K562 (cell line): ENCODE data around the gene CDK4. TPM values are rescaled to one million over a fixed set of nuclear protein-coding genes. Genes with fewer than 3 reads are reported as not detected.

ENCODE experiments used
- ATAC-seq: fragments of 200-7000 bp; cut with Tn5 transposase; 3 replicates; pipeline ENCODE4 v1.9.1; 2020; ENCODE audit warnings: moderate library complexity
- BruUV-seq: library from RNA; stranded (reverse); fragments of 400-500 nt; replicated peaks from 2 replicates; lab custom pipeline; 2021; lab: Mats Ljungman, UMichigan
- CTCF ChIA-PET: fragments of 300-600 bp; formaldehyde crosslinking; extraction: SDS; loops from one replicate; lab custom pipeline; 2021; ENCODE audit warnings: low intra/inter-chr PET ratio; lab: Yijun Ruan, JAX
- POLR2A ChIA-PET: fragments of 300-600, 350-650 bp; sonication (Branson Sonifier 250); formaldehyde crosslinking; extraction: SDS; loops from one replicate; lab custom pipeline; 2021; ENCODE audit warnings: antibody characterized with exemption, inconsistent platforms; lab: Yijun Ruan, JAX
- DNase-seq, 4 experiments: peaks; one replicate each; pipeline versions ENCODE4 v3.0.0 to v3.0.0-alpha.2; 2011 to 2018; ENCODE audit warnings: low spot score in 3 of 4, mixed read lengths in 3 of 4; ENCODE audit errors: extremely low read depth in 1 of 4
- FAIRE-seq: peaks from 2 replicates; lab custom pipeline; 2011; peaks lifted over from hg19 to GRCh38; lab: Jason Lieb, UNC
- H2AFZ ChIP-seq: 2 replicates; pipeline ENCODE4 v1.6.0; 2011; ENCODE audit warnings: low read depth, low read length, control low read depth, inconsistent platforms
- H3K27ac ChIP-seq: fragments of 200-600 bp; 3 replicates; pipeline ENCODE4 v1.8.0; 2011; ENCODE audit warnings: low read depth, mild to moderate bottlenecking, control low read depth, inconsistent platforms, low read length, moderate library complexity, mixed read lengths; ENCODE audit errors: extremely low read depth
- H3K27me3 ChIP-seq, 2 experiments: fragments of 300-600 bp in 1 of 2; 2 replicates in 1 of 2; 3 replicates in 1 of 2; pipeline versions ENCODE4 v1.6.0 to v1.8.0; 2011; ENCODE audit warnings: inconsistent platforms in 2 of 2, low read length in 2 of 2, mild to moderate bottlenecking in 1 of 2, mixed read lengths in 1 of 2, moderate library complexity in 1 of 2; ENCODE audit not compliant: control insufficient read depth in 2 of 2, insufficient read depth in 2 of 2
- H3K36me3 ChIP-seq: fragments of 300-600 bp; 3 replicates; pipeline ENCODE4 v1.8.0; 2011; ENCODE audit warnings: mild to moderate bottlenecking, low read length, inconsistent platforms; ENCODE audit not compliant: control insufficient read depth, insufficient read depth
- H3K4me1 ChIP-seq, 2 experiments: fragments of 200-600 bp in 1 of 2; replicated peaks in 1 of 2; 2 replicates in 1 of 2; 3 replicates in 1 of 2; pipeline versions ENCODE4 v1.5.1 to v1.8.0; 2011; ENCODE audit warnings: inconsistent platforms in 2 of 2, low read length in 2 of 2, mild to moderate bottlenecking in 1 of 2, mixed read lengths in 1 of 2, moderate library complexity in 1 of 2; ENCODE audit not compliant: control insufficient read depth in 2 of 2, insufficient read depth in 2 of 2
- H3K4me2 ChIP-seq: 2 replicates; pipeline ENCODE4 v1.6.1; 2011; ENCODE audit warnings: low read length, control low read depth, inconsistent platforms, mixed read lengths; ENCODE audit not compliant: insufficient read depth
- H3K4me3 ChIP-seq: fragments of 200-600 bp; sonication (generic), shearing (Covaris generic); 2 replicates; pipeline ENCODE4 v1.5.1; 2016; ENCODE audit warnings: control low read depth, inconsistent platforms
- H3K79me2 ChIP-seq: fragments of 200-600 bp; 3 replicates; pipeline ENCODE4 v1.8.0; 2011; ENCODE audit warnings: low read length, inconsistent platforms; ENCODE audit not compliant: control insufficient read depth, insufficient read depth
- H3K9ac ChIP-seq, 2 experiments: 2 replicates each; pipeline versions ENCODE4 v1.6.0 to v1.6.1; 2011; ENCODE audit warnings: low read depth in 2 of 2, low read length in 2 of 2, control low read depth in 1 of 2, inconsistent platforms in 1 of 2, mild to moderate bottlenecking in 1 of 2, mixed read lengths in 1 of 2; ENCODE audit not compliant: insufficient read depth in 1 of 2
- H3K9me1 ChIP-seq: one replicate; pipeline ENCODE4 v1.6.0; 2011; ENCODE audit warnings: inconsistent platforms, mild to moderate bottlenecking, low read length, moderate library complexity; ENCODE audit not compliant: control insufficient read depth, insufficient read depth
- H3K9me3 ChIP-seq: replicated peaks from 2 replicates; pipeline ENCODE4 v1.5.1; 2011; ENCODE audit warnings: low read depth, low read length, inconsistent platforms; ENCODE audit not compliant: control insufficient read depth, insufficient read depth
- H4K20me1 ChIP-seq: replicated peaks from 2 replicates; pipeline ENCODE4 v1.6.1; 2011; ENCODE audit warnings: low read length, inconsistent platforms, mixed read lengths; ENCODE audit not compliant: control insufficient read depth, insufficient read depth
- CBFA2T2 ChIP-seq: fragments of 450-650 bp; conservative IDR thresholded peaks from 2 replicates; pipeline ENCODE4 v1.6.1; 2017; ENCODE audit warnings: mild to moderate bottlenecking
- CBX3 ChIP-seq, 2 experiments: IDR thresholded peaks; 1 replicate in 1 of 2; 2 replicates in 1 of 2; pipeline ENCODE4 v1.6.1; 2012; ENCODE audit warnings: inconsistent platforms in 2 of 2, low read length in 2 of 2, borderline replicate concordance in 1 of 2, control low read depth in 1 of 2
- DMBX1 ChIP-seq: fragments of 250-450 bp; sonication (Bioruptor Pico); IDR thresholded peaks from 2 replicates; pipeline ENCODE4 v1.8.0; 2022; ENCODE audit warnings: inconsistent platforms, mild to moderate bottlenecking, moderate library complexity, borderline replicate concordance
- FOXJ2 ChIP-seq: fragments of 200-800 bp; sonication (Bioruptor generic); IDR thresholded peaks from 2 replicates; pipeline ENCODE4 v1.6.1; 2016; ENCODE audit warnings: missing genetic modification characterization, missing compliant biosample characterization
- GTF2B ChIP-seq: IDR thresholded peaks from 2 replicates; pipeline ENCODE4 v1.6.1; 2011; ENCODE audit not compliant: insufficient read length; ENCODE audit errors: extremely low read depth
- MEF2D ChIP-seq: conservative IDR thresholded peaks from 2 replicates; pipeline ENCODE4 v1.6.1; 2016; ENCODE audit warnings: low read depth, missing genetic modification characterization, missing compliant biosample characterization
- NFYB ChIP-seq: IDR thresholded peaks from 2 replicates; pipeline ENCODE4 v1.6.1; 2011; ENCODE audit warnings: mild to moderate bottlenecking, moderate library complexity; ENCODE audit not compliant: insufficient read length; ENCODE audit errors: extremely low read depth
- SAFB ChIP-seq: fragments of 200-400 bp; formaldehyde crosslinking; IDR thresholded peaks from 2 replicates; pipeline ENCODE4 v1.6.1; 2017; ENCODE audit warnings: low read depth, low read length, borderline replicate concordance
- SIN3B ChIP-seq: fragments of 450-650 bp; IDR thresholded peaks from 2 replicates; pipeline ENCODE4 v1.6.1; 2017; ENCODE audit warnings: low read depth, mild to moderate bottlenecking, moderate library complexity
- SMAD4 ChIP-seq: fragments of 250-450 bp; sonication (Bioruptor Pico); conservative IDR thresholded peaks from 2 replicates; pipeline ENCODE4 v1.8.0; 2021; ENCODE audit warnings: inconsistent platforms, mild to moderate bottlenecking, moderate library complexity
- TCFL5 ChIP-seq: fragments of 250-450 bp; sonication (Bioruptor Pico); conservative IDR thresholded peaks from 2 replicates; pipeline ENCODE4 v1.6.1; 2021; ENCODE audit warnings: mild to moderate bottlenecking, moderate library complexity, matching md5 sums
- ZBTB9 ChIP-seq: fragments of 450-650 bp; formaldehyde crosslinking; IDR thresholded peaks from 2 replicates; pipeline ENCODE4 v1.4.0; 2020; ENCODE audit warnings: mild to moderate bottlenecking, moderate library complexity
- ZNF764 ChIP-seq: fragments of 250-450 bp; sonication (Bioruptor Pico); IDR thresholded peaks from 2 replicates; pipeline ENCODE4 v1.4.0; 2020; ENCODE audit warnings: low read depth, mild to moderate bottlenecking, moderate library complexity
- ZNF830 ChIP-seq: fragments of 250-450 bp; sonication (Bioruptor Pico); IDR thresholded peaks from 2 replicates; pipeline ENCODE4 v1.5.0; 2021; ENCODE audit warnings: mild to moderate bottlenecking
- WGBS: fragments of 100-300 bp; shearing (Covaris generic); methylation state at CpG from one replicate; pipeline ENCODE4 v1.1.6; 2016; ENCODE audit warnings: low coverage, mixed read lengths; ENCODE audit not compliant: insufficient coverage; ENCODE audit errors: missing lambda C conversion rate; 5-methylcytosine and 5-hydroxymethylcytosine counted together
- in situ Hi-C: fragments of 300-500 bp; cut with MboI; formaldehyde crosslinking; loops from 4 replicates; pipeline ENCODE4 v1.15.0; 2018; ENCODE audit warnings: inconsistent platforms, mixed read lengths
- intact Hi-C: fragments of 100-400 bp; cut with micrococcal nuclease; formaldehyde crosslinking; loops from 2 replicates; pipeline ENCODE4 v1.14.2; 2022
- polyA plus RNA-seq, 8 experiments: library from polyadenylated mRNA; depleted of rRNA in 4 of 8; stranded (reverse) in 5 of 8; unstranded in 3 of 8; fragments of >200 nt; fragmentation: Nextera tagmentation in 2 of 8; fragmentation: Illumina TruSeq in 1 of 8; extraction: Ambion mirVana in 2 of 8; extraction: Trizol in 1 of 8; gene quantifications; 2 replicates each; pipeline versions ENCODE4 v1.2.1 to v1.2.3, GENCODE V29; 2011 to 2014; ENCODE audit warnings: inconsistent platforms in 1 of 8, missing spikeins in 1 of 8
- total RNA-seq, 7 experiments: library from RNA; depleted of rRNA in 6 of 7; stranded (reverse); fragments of >200 nt in 6 of 7; fragmentation: Illumina TruSeq in 2 of 7; extraction: Trizol in 2 of 7; gene quantifications; 2 replicates each; pipeline versions ENCODE4 v1.2.1 to v1.2.3, GENCODE V29; 2011 to 2021; ENCODE audit warnings: low replicate concordance in 1 of 7
- TF ChIP-seq, protein P1 (sequence below): fragments of 250-450 bp; sonication (Bioruptor Pico); IDR thresholded peaks from 2 replicates; pipeline ENCODE4 v1.5.0; 2021; ENCODE audit warnings: mild to moderate bottlenecking, borderline replicate concordance
- TF ChIP-seq, protein P2 (sequence below): sonication (generic); formaldehyde crosslinking; IDR thresholded peaks from 2 replicates; pipeline ENCODE4 v1.8.0; 2022; ENCODE audit warnings: missing genetic modification reagents, mild to moderate bottlenecking, moderate library complexity, borderline replicate concordance

CDK4 gene
- total and polyA plus RNA-seq, 9 of the 15 experiments (the other 6 are each of a cell fraction or from before 2014, with no cell fraction given): 37.8 to 436 (median 238) TPM

DNA sequence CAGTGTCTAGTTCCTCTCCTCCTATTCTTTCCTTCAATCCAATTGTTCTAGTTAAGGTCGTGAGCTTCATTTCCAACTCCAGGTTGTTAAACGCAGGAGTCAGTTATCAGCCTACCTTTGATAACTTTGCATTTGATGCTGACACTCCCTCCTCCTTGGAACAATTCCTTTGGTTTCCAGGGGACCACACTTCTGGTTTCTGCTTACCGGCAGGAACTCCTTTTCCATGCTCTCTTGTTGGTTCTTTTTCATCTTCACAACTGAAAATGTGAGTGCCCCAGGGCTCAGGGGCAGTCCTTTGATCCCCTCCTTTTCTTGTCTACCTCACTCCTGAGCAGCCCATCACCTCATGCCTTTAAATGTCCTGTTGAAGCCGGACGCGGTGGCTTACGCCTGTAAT is 25.3 kb upstream of the CDK4 start (continued):
- TF ChIP-seq, protein P1, sequence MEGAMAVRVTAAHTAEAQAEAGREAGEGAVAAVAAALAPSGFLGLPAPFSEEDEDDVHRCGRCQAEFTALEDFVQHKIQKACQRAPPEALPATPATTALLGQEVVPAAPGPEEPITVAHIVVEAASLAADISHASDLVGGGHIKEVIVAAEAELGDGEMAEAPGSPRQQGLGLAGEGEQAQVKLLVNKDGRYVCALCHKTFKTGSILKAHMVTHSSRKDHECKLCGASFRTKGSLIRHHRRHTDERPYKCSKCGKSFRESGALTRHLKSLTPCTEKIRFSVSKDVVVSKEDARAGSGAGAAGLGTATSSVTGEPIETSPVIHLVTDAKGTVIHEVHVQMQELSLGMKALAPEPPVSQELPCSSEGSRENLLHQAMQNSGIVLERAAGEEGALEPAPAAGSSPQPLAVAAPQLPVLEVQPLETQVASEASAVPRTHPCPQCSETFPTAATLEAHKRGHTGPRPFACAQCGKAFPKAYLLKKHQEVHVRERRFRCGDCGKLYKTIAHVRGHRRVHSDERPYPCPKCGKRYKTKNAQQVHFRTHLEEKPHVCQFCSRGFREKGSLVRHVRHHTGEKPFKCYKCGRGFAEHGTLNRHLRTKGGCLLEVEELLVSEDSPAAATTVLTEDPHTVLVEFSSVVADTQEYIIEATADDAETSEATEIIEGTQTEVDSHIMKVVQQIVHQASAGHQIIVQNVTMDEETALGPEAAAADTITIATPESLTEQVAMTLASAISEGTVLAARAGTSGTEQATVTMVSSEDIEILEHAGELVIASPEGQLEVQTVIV (CRISPR knock-in tag): no peak
- TF ChIP-seq NFYB: no peak
- TF ChIP-seq TCFL5 (CRISPR knock-in tag): no peak

DNA sequence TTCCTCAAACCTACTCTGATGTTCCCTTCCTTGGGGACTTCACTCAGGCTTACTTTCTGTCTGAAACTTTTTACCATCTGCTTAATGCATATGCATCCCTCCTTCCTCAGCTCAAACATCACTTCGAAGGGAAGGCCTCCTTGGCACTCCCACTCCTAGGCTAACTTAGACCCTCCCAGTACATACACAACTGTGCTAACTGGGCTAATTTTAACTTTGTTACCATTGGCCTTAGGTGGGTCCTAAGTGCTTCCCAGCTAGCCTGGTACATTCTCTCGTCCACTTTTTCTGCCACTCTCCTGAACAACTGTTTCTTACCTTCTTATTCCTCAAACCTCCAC is 24.1 kb upstream of the CDK4 start:
- POLR2A ChIA-PET: no interaction called here
- no peak overlapping the region for H3K9ac ChIP-seq
- no peak overlapping the region for H3K4me2 ChIP-seq
- H3K9me3 ChIP-seq: no peaks in the 10 kb centered on the region
- no TSS peak for BruUV-seq
- peaks cover 18% of the 10 kb centered on the region for H3K79me2 ChIP-seq
- in situ Hi-C loops (no loop called here), intact Hi-C loops (no loop called here)
- DNase-seq: no peak
- FAIRE-seq: no peak
- H3K27ac ChIP-seq: no peak overlapping the region
- no peak for ATAC-seq
- no peak overlapping the region for H2AFZ ChIP-seq
- TF ChIP-seq SMAD4 (CRISPR knock-in tag): no peak
- TF ChIP-seq CBX3 (IDR thresholded peaks at IDR 0.05; ENCODE audit: borderline replicate concordance in 1 of 2, low read length in 2 of 2): no peak
- no peak for TF ChIP-seq ZBTB9 (CRISPR knock-in tag)
- no peak for TF ChIP-seq SAFB
- TF ChIP-seq CBFA2T2: no peak
- no peak for TF ChIP-seq SIN3B
- TF ChIP-seq, protein P2, sequence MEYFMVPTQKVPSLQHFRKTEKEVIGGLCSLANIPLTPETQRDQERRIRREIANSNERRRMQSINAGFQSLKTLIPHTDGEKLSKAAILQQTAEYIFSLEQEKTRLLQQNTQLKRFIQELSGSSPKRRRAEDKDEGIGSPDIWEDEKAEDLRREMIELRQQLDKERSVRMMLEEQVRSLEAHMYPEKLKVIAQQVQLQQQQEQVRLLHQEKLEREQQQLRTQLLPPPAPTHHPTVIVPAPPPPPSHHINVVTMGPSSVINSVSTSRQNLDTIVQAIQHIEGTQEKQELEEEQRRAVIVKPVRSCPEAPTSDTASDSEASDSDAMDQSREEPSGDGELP (CRISPR knock-in tag): no peak
- no peak for TF ChIP-seq FOXJ2
- TF ChIP-seq DMBX1 (CRISPR knock-in tag): no peak
- no peak for TF ChIP-seq ZNF764
- TF ChIP-seq ZNF830 (CRISPR knock-in tag): no peak
- TF ChIP-seq GTF2B: no peak
- TF ChIP-seq MEF2D: no peak
- 80% methylated on average over 2 of the region's 2 CpGs for WGBS
- no peaks in the 10 kb centered on the region for H3K9me1 ChIP-seq
- H3K4me3 ChIP-seq: no peak overlapping the region
- H3K27me3 ChIP-seq: no peaks in the 10 kb centered on the region
- peaks cover 6 to 18% of the 10 kb centered on the region in 2 experiments for H3K4me1 ChIP-seq
- H4K20me1 ChIP-seq: no peaks in the 10 kb centered on the region
- CTCF ChIA-PET: interaction anchor here (1.1 kb wide), 1 partner anchor 317 kb away, joined by 3 read pairs; no protein-coding TSS in a partner anchor
- peaks cover 20% of the 10 kb centered on the region; the same call in 2 of the 3 replicates for H3K36me3 ChIP-seq
